Measurements from ENCODE around the gene POLDIP3.

POLDIP3 gene

GRCh38 chr22:42604403-42604802 is 10.3 kb downstream of the POLDIP3 start:
- no peak for DNase-seq
- H3K4me3 Mint-ChIP-seq, result no peak overlapping the region
- H3K27me3 Mint-ChIP-seq, result no peaks in the 10 kb centered on the region
- H3K36me3 Mint-ChIP-seq (ENCODE audit: insufficient read depth), result peaks cover 83% of the 10 kb centered on the region
- no peaks in the 10 kb centered on the region for H3K9me3 Mint-ChIP-seq
- ATAC-seq (replicated peaks), result no peak
- H3K4me1 Mint-ChIP-seq (ENCODE audit: low read depth in 2 of 2), result peaks cover 31 to 34% of the 10 kb centered on the region in 2 donors
- H3K27ac Mint-ChIP-seq, result peak overlapping the region in 1 of 2 donors; percentile 44

- DNase-seq, result no peak
- no peaks in the 10 kb centered on the region for H3K27me3 Mint-ChIP-seq
- H3K27ac Mint-ChIP-seq, result no peak overlapping the region
- H3K36me3 Mint-ChIP-seq (ENCODE audit: insufficient read depth), result peaks cover 85% of the 10 kb centered on the region
- no peaks in the 10 kb centered on the region for H3K9me3 Mint-ChIP-seq
- peaks cover 27% of the 10 kb centered on the region in 2 donors for H3K4me1 Mint-ChIP-seq (ENCODE audit: low read depth in 2 of 2)
- H3K4me3 Mint-ChIP-seq, result no peak overlapping the region
- no peak for ATAC-seq (replicated peaks)
Observed at GRCh38 chr22:42603427-42603826, 11.3 kb downstream of the POLDIP3 start.

GRCh38 chr22:42602470-42602869 is 12.2 kb downstream of the POLDIP3 start:
- H3K36me3 Mint-ChIP-seq (ENCODE audit: insufficient read depth), result peaks cover 87% of the 10 kb centered on the region
- H3K4me3 Mint-ChIP-seq, result no peak overlapping the region
- no peak overlapping the region for H3K27ac Mint-ChIP-seq
- ATAC-seq (replicated peaks), result no peak
- DNase-seq, result no peak
- peaks cover 26 to 27% of the 10 kb centered on the region in 2 donors for H3K4me1 Mint-ChIP-seq (ENCODE audit: low read depth in 2 of 2)
- no peaks in the 10 kb centered on the region for H3K27me3 Mint-ChIP-seq
- no peaks in the 10 kb centered on the region for H3K9me3 Mint-ChIP-seq

- Mint-ChIP-seq H3K27me3 (no peaks in the 10 kb centered on the region), H3K36me3 (ENCODE audit: insufficient read depth) (peaks cover 88% of the 10 kb centered on the region), H3K9me3 (no peaks in the 10 kb centered on the region), H3K4me1 (ENCODE audit: low read depth in 2 of 2) (peaks cover 26 to 27% of the 10 kb centered on the region in 2 donors), H3K27ac (no peak overlapping the region), H3K4me3 (no peak overlapping the region)
- no peak for DNase-seq
- ATAC-seq (replicated peaks), result no peak
Observed at GRCh38 chr22:42601879-42602465, 12.7 kb downstream of the POLDIP3 start.

- H3K27me3 Mint-ChIP-seq, result no peaks in the 10 kb centered on the region
- H3K9me3 Mint-ChIP-seq, result no peaks in the 10 kb centered on the region
- peaks cover 3% of the 10 kb centered on the region in 2 donors for H3K4me1 Mint-ChIP-seq (ENCODE audit: low read depth in 2 of 2)
- ATAC-seq (replicated peaks) (no peak), DNase-seq (no peak)
- no peak overlapping the region for H3K4me3 Mint-ChIP-seq
- H3K36me3 Mint-ChIP-seq (ENCODE audit: insufficient read depth), result peaks cover 87% of the 10 kb centered on the region
- peak overlapping the region in 1 of 2 donors; percentile 70 for H3K27ac Mint-ChIP-seq
Observed at GRCh38 chr22:42596863-42597530, 17.7 kb downstream of the POLDIP3 start.

GRCh38 chr22:42596336-42596735 is 18.3 kb downstream of the POLDIP3 start:
- ATAC-seq (replicated peaks) (no peak), DNase-seq (no peak)
- H3K27ac Mint-ChIP-seq, result peak overlapping the region; percentile 31 to 33
- no peak overlapping the region for H3K4me3 Mint-ChIP-seq
- H3K36me3 Mint-ChIP-seq (ENCODE audit: insufficient read depth), result peaks cover 85% of the 10 kb centered on the region
- H3K9me3 Mint-ChIP-seq, result no peaks in the 10 kb centered on the region
- no peaks in the 10 kb centered on the region for H3K4me1 Mint-ChIP-seq (ENCODE audit: low read depth in 2 of 2)
- H3K27me3 Mint-ChIP-seq, result no peaks in the 10 kb centered on the region

GRCh38 chr22:42595434-42595833 is 19.2 kb downstream of the POLDIP3 start:
- ATAC-seq (replicated peaks), result no peak
- H3K36me3 Mint-ChIP-seq (ENCODE audit: insufficient read depth), result peaks cover 84% of the 10 kb centered on the region
- no peak for DNase-seq
- H3K9me3 Mint-ChIP-seq, result no peaks in the 10 kb centered on the region
- H3K4me3 Mint-ChIP-seq, result no peak overlapping the region
- peak overlapping the region; percentile 31 to 33 for H3K27ac Mint-ChIP-seq
- no peaks in the 10 kb centered on the region for H3K4me1 Mint-ChIP-seq (ENCODE audit: low read depth in 2 of 2)
- no peaks in the 10 kb centered on the region for H3K27me3 Mint-ChIP-seq

GRCh38 chr22:42591987-42592386 is 22.7 kb downstream of the POLDIP3 start:
- no peak overlapping the region for H3K27ac Mint-ChIP-seq
- no peaks in the 10 kb centered on the region for H3K27me3 Mint-ChIP-seq
- no peak overlapping the region for H3K4me3 Mint-ChIP-seq
- H3K9me3 Mint-ChIP-seq, result no peaks in the 10 kb centered on the region
- H3K4me1 Mint-ChIP-seq (ENCODE audit: low read depth in 2 of 2), result peaks cover 0 to 3% of the 10 kb centered on the region in 2 donors
- no peak for DNase-seq
- H3K36me3 Mint-ChIP-seq (ENCODE audit: insufficient read depth), result peaks cover 82% of the 10 kb centered on the region
- no peak for ATAC-seq (replicated peaks)

GRCh38 chr22:42587588-42588175 is 27.0 kb downstream of the POLDIP3 start:
- ATAC-seq (replicated peaks) (no peak), DNase-seq (no peak)
- peak overlapping the region in 1 of 2 donors; percentile 70 for H3K27ac Mint-ChIP-seq
- peaks cover 1 to 6% of the 10 kb centered on the region in 2 donors for H3K4me1 Mint-ChIP-seq (ENCODE audit: low read depth in 2 of 2)
- H3K27me3 Mint-ChIP-seq, result no peaks in the 10 kb centered on the region
- H3K9me3 Mint-ChIP-seq, result no peaks in the 10 kb centered on the region
- H3K36me3 Mint-ChIP-seq (ENCODE audit: insufficient read depth), result peaks cover 64% of the 10 kb centered on the region
- H3K4me3 Mint-ChIP-seq, result no peak overlapping the region

- Mint-ChIP-seq H3K27ac (peak overlapping the region in 1 of 2 donors; percentile 38), H3K36me3 (ENCODE audit: insufficient read depth) (peaks cover 64% of the 10 kb centered on the region), H3K27me3 (no peaks in the 10 kb centered on the region), H3K9me3 (no peaks in the 10 kb centered on the region), H3K4me1 (ENCODE audit: low read depth in 2 of 2) (peaks cover 9 to 12% of the 10 kb centered on the region in 2 donors), H3K4me3 (no peak overlapping the region)
- no peak for ATAC-seq (replicated peaks)
- no peak for DNase-seq
Observed at GRCh38 chr22:42586381-42586780, 28.3 kb downstream of the POLDIP3 start.

GRCh38 chr22:42585096-42585495 is 29.6 kb downstream of the POLDIP3 start:
- ATAC-seq (replicated peaks), result no peak
- DNase-seq, result no peak
- peak overlapping the region in 1 of 2 donors; percentile 59 for H3K27ac Mint-ChIP-seq
- no peak overlapping the region for H3K4me3 Mint-ChIP-seq
- peaks cover 17% of the 10 kb centered on the region in 2 donors for H3K4me1 Mint-ChIP-seq (ENCODE audit: low read depth in 2 of 2)
- peaks cover 57% of the 10 kb centered on the region for H3K36me3 Mint-ChIP-seq (ENCODE audit: insufficient read depth)
- H3K9me3 Mint-ChIP-seq, result no peaks in the 10 kb centered on the region
- no peaks in the 10 kb centered on the region for H3K27me3 Mint-ChIP-seq

GRCh38 chr22:42584364-42584940 is 30.2 kb downstream of the POLDIP3 start:
- no peak for DNase-seq
- no peak for ATAC-seq (replicated peaks)
- Mint-ChIP-seq H3K27me3 (no peaks in the 10 kb centered on the region), H3K27ac (no peak overlapping the region), H3K36me3 (ENCODE audit: insufficient read depth) (peaks cover 56% of the 10 kb centered on the region), H3K4me3 (no peak overlapping the region), H3K4me1 (ENCODE audit: low read depth in 2 of 2) (peaks cover 14 to 17% of the 10 kb centered on the region in 2 donors), H3K9me3 (no peaks in the 10 kb centered on the region)

GRCh38 chr22:42582987-42583386 is 31.7 kb downstream of the POLDIP3 start:
- Mint-ChIP-seq H3K27ac (peak overlapping the region in 1 of 2 donors; percentile 31), H3K36me3 (ENCODE audit: insufficient read depth) (peaks cover 53% of the 10 kb centered on the region), H3K27me3 (no peaks in the 10 kb centered on the region), H3K4me1 (ENCODE audit: low read depth in 2 of 2) (peaks cover 14 to 17% of the 10 kb centered on the region in 2 donors), H3K9me3 (no peaks in the 10 kb centered on the region), H3K4me3 (no peak overlapping the region)
- DNase-seq, result no peak
- ATAC-seq (replicated peaks), result no peak

Data from effector memory CD8-positive, alpha-beta T cell (primary cell).